Mesodermal cell (in vitro differentiated cells): ENCODE results near the gene PI16.

Source experiments
- H3K27ac ChIP-seq: 2 replicates; pipeline ENCODE4 v1.7.0; 2013; ENCODE audit warnings: mild to moderate bottlenecking, low read depth, low read length, moderate library complexity; ENCODE audit not compliant: severe bottlenecking
- H3K36me3 ChIP-seq: 2 replicates; pipeline ENCODE4 v1.7.1; 2013; ENCODE audit warnings: mild to moderate bottlenecking, low read length, moderate library complexity; ENCODE audit not compliant: control insufficient read depth, insufficient read depth
- H3K4me1 ChIP-seq: one replicate; pipeline ENCODE4 v1.7.1; 2013; ENCODE audit warnings: mild to moderate bottlenecking, low read length; ENCODE audit not compliant: insufficient read depth, control insufficient read depth, poor library complexity, severe bottlenecking
- H3K4me3 ChIP-seq: 2 replicates; pipeline ENCODE4 v1.7.0; 2013; ENCODE audit warnings: low read length, control low read depth, mild to moderate bottlenecking; ENCODE audit not compliant: insufficient read depth, poor library complexity, severe bottlenecking; ENCODE audit errors: extremely low read depth
- H3K9me3 ChIP-seq: 2 replicates; pipeline ENCODE4 v1.7.1; 2013; ENCODE audit warnings: mild to moderate bottlenecking, low read length, moderate library complexity; ENCODE audit not compliant: control insufficient read depth
- whole genome bisulfite sequencing, 2 experiments: methylation state at CpG; one replicate each; pipeline ENCODE4 v1.1.5; 2013; ENCODE audit warnings: missing lambda C conversion rate in 2 of 2; ENCODE audit not compliant: insufficient coverage in 2 of 2; 5-methylcytosine and 5-hydroxymethylcytosine counted together

Gene PI16

GRCh38 chr6:37013516-37014491, 59.3 kb downstream of the PI16 start:
- Histone ChIP-seq H3K36me3 (no peaks in the 10 kb centered on the region), H3K4me1 (peaks cover 6% of the 10 kb centered on the region), H3K9me3 (no peaks in the 10 kb centered on the region), H3K27ac (no peak overlapping the region), H3K4me3 (no peak overlapping the region)
- WGBS, 2 experiments: 88 to 89% methylated on average over 18 to 20 of the region's 21 CpGs
